ENCODE data around the gene CAPZA1. TPM values are rescaled to one million over a fixed set of nuclear protein-coding genes. Genes with fewer than 3 reads are reported as not detected.

CAPZA1 gene
- total RNA-seq, 1 experiment from 2014 or later: 108 TPM

- H3K27ac Mint-ChIP-seq: no peak overlapping the region
- H3K23me2 ChIP-seq (ENCODE audit: insufficient read length, low read depth, low read length, poor library complexity, severe bottlenecking): no peaks in the 10 kb centered on the region
- no peak overlapping the region for H2BK20ac ChIP-seq (ENCODE audit: low read depth, low read length, poor library complexity, severe bottlenecking)
- H2BK12ac ChIP-seq (ENCODE audit: insufficient read length, low read depth, low read length): no peak overlapping the region
- no peak overlapping the region for H3K4me2 ChIP-seq (ENCODE audit: insufficient read depth, insufficient read length, low read length)
- H4K5ac ChIP-seq (ENCODE audit: insufficient read length, low read depth, low read length): no peak overlapping the region
- peaks cover 6% of the 10 kb centered on the region for H3K79me1 ChIP-seq (ENCODE audit: insufficient read depth, low read depth, low read length, poor library complexity, severe bottlenecking)
- H2BK5ac ChIP-seq (ENCODE audit: insufficient read length, low read length): no peak overlapping the region
- H3K27ac ChIP-seq (ENCODE audit: insufficient read length, low read depth, low read length): no peak overlapping the region
- no peak overlapping the region for H3K14ac ChIP-seq (ENCODE audit: insufficient read depth, low read length)
- no peaks in the 10 kb centered on the region for H3K27me3 Mint-ChIP-seq (ENCODE audit: low read depth)
- no peak overlapping the region for H3K4ac ChIP-seq (ENCODE audit: low read depth, low read length)
- WGBS (ENCODE audit: extremely low coverage, insufficient read length, low lambda C conversion rate): no CpG with 5 or more reads among the region's 2 CpGs
- H3K9me3 ChIP-seq (ENCODE audit: control insufficient read depth, low read depth, low read length): no peaks in the 10 kb centered on the region
- no peak overlapping the region for H3K23ac ChIP-seq (ENCODE audit: insufficient read length, low read depth, low read length)
- H3K27me3 ChIP-seq (ENCODE audit: insufficient read depth, low read length): no peaks in the 10 kb centered on the region
- no peak overlapping the region for H3T11ph ChIP-seq (ENCODE audit: low read length)
- H3K4me1 ChIP-seq (ENCODE audit: insufficient read depth, low read length): no peaks in the 10 kb centered on the region
- H2AFZ ChIP-seq (ENCODE audit: low read length): no peak overlapping the region
- H3K56ac ChIP-seq (ENCODE audit: insufficient read length, low read depth, low read length): no peak overlapping the region
- no peak overlapping the region for H3K18ac ChIP-seq (ENCODE audit: insufficient read length, low read depth, low read length)
- H2AK5ac ChIP-seq (ENCODE audit: insufficient read length, low read length): no peak overlapping the region
- H4K8ac ChIP-seq (replicated peaks; ENCODE audit: insufficient read length, low read depth, low read length): no peak overlapping the region
- no peaks in the 10 kb centered on the region for H4K20me1 ChIP-seq (ENCODE audit: control insufficient read depth, insufficient read depth, insufficient read length)
- H3K79me2 ChIP-seq (ENCODE audit: insufficient read depth, low read length): peaks cover 3% of the 10 kb centered on the region; the same call in 1 of the 2 replicates
- no peak overlapping the region for H2BK15ac ChIP-seq (ENCODE audit: low read depth, low read length)
- no peak for TF ChIP-seq CTCF (conservative IDR thresholded peaks at IDR 0.05)
- peaks cover 0 to 3% of the 10 kb centered on the region in 2 experiments; a peak in 1 of 4 replicates for H3K4me1 Mint-ChIP-seq
- H2BK120ac ChIP-seq (ENCODE audit: low read depth, low read length, poor library complexity, severe bottlenecking): no peak overlapping the region
- no peak for DNase-seq
- no peak overlapping the region for H3K9ac ChIP-seq (ENCODE audit: extremely low read depth, insufficient read length, low read length)
- H3K9me3 Mint-ChIP-seq: peaks cover 4 to 5% of the 10 kb centered on the region in 2 experiments; a peak in 3 of 5 replicates
- no peak overlapping the region for H3K4me3 Mint-ChIP-seq
- H4K91ac ChIP-seq (ENCODE audit: insufficient read length, low read depth, low read length): no peak overlapping the region
- peaks cover 17 to 30% (median 23%) of the 10 kb centered on the region in 3 experiments for H3K36me3 Mint-ChIP-seq (ENCODE audit: insufficient read depth in 1 of 3, low read depth in 3 of 3)
Observed at GRCh38 chr1:112643080-112643479, 23.4 kb downstream of the CAPZA1 start.

Measured in H9 (cell line).